Fibroblast of skin of scalp (primary cell): ENCODE measurements around the gene TRPC4AP.
A peak's percentile ranks its signal among the peaks of the same experiment; 100 is the strongest.

Experiments
- DNase-seq: peaks from one replicate; pipeline ENCODE4 v3.0.0-alpha.2; 2013

TRPC4AP gene

DNA sequence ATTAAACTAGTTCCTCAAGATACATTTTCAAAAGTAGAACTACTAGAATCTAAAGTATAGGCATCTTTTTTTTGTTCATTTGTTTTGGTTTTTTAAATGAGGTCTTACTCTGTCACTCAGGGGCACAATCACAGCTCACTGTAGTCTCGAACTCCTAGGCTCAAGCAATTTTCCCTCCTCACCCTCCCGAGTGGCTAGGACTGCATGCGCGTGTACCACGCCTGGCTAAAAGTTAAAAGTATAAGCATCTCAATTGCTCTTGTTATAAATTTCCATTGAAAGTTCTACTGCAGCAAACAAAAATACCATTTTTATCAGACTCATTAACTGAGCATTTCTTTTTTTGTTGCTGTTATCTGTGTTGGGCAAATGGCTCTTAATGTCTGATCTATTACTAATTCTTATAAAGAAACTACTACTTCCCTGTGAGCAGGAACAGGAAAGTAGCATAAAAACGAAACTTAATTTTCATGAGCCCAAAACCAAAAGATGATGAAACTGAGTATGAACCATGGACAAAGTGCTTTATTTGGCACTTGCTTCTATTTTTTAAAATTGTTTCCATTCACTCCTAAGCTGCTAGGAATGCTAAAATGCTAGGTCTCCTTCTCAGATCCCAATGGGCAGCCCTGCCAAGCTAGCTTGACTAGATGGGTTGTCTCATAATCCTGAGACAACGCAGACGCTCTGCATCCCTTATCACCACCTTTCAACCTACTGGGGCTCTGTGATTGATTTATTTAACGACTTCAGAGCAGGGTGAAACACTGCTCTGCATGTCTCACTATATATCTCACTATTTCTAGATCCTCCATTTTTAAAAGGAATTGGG is 36.9 kb downstream of the TRPC4AP start:
- DNase-seq = peak; percentile 44

DNA sequence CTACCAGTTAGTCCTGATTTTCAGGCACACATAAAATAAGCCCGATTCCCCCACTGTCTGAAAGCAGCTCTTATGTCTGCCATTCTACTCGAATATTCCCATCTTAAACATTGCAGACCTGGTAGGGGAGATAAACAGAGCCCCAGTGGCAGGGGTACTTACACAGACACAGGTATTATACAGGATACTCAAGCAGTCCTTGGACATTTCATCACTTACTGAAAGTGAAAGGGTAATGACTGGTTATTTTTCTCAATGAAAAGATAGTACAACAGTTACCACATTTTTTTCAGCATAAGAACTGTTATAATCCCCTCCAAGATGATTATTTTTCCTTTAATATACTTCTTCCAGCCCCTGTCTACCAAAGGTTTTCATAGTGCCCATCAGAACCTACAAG is 37.8 kb downstream of the TRPC4AP start:
- no peak for DNase-seq

DNA sequence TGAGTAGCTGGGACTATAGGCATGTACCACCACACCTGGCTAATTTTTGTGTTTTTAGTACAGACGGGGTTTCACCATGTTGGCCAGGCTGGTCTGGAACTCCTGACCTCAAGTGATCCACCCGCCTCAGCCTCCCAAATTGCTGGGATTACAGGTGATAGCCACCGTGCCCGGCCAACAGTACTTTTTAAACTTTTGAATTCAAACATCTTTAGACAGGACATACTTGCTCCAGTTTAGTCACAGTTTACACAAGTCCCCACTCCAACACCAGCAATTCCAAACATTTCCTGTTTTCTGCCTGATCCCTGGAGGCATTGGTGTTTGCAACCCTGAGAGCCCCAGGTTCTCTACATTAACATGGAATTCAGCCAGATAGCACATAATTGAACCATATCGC is 40.0 kb downstream of the TRPC4AP start:
- peak; percentile 52 for DNase-seq

DNA sequence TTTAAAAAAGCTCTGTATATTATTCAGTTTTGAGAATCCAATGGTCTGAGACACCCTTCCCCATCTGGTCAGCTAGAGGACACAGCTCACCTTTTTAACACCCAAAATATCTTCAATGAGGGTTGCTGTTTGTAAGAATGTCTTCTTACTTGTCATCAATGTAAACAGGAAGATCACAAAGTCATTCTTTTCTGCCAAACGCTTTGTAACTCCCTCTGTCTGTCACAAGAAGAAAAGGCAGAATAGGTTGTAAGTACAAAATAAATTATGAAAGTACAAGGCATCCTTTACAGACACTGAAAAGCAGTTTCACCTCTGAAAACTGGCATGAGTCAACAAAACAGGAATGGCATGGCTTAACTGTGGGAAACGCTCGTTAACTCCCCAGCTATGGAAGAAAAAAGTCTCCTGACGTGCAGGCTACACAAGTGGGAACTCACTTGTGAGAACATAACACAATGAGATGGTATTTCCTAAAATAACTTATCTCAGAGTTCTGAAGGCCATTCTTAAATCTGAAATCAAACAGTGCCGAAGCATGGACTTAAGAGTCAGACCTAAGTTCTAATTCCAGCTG is 42.7 kb downstream of the TRPC4AP start:
- no peak for DNase-seq

DNA sequence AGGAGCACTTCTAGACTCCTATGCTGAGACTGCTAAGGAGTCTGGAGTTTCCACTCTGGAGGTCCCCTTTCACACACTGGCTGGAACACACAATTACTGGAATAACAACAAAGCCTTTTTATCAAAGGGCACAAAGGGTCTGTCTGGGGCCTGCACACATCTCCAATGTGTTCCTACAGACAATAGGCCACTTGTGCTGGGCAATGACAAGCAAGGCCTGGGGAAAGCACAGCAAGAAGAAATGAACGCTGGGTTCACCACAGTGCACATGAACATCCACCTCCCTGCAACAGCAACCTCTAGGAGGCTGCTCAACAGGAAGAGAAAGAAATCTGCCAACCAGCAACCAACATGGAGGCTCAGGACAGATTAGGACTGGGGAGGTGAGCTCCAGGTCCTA is 43.9 kb downstream of the TRPC4AP start:
- DNase-seq = no peak

DNA sequence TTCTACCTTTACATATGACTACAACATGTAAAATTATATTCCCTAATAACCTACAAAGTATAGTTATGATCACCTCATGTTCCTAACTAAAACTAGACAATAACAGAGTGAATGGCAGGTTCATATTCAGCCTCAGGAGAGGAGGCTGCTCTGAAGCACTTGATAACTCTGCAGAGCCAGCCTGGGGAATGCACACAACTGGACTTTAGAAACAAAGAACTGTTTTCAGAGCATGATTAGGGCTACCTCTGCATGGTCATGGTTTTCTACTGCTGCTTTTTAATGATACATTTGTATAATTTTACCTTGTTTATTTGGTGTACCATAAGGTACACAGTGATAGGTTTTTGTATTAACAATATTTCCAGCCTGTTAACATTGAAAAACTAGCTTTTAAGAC is 50.3 kb downstream of the TRPC4AP start:
- DNase-seq = no peak

DNA sequence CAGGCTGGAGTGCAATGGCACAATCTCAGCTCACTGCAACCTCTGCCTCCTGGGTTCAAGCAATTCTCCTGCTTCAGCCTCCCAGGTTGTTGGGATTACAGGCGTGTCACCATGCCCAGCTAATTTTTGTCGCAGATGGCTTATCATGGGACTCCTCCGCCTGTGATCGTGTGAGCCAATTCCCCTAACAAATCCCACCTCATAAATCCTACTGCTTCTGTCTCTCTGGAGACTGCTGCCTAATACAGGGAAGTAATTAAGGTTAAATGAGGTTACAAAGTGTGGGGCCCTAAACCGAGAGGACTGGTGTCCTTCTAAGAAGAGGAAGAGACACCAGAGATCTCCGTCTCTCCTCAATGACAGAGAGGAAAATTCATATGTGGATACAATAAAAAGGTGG is 52.0 kb downstream of the TRPC4AP start:
- no peak for DNase-seq

DNA sequence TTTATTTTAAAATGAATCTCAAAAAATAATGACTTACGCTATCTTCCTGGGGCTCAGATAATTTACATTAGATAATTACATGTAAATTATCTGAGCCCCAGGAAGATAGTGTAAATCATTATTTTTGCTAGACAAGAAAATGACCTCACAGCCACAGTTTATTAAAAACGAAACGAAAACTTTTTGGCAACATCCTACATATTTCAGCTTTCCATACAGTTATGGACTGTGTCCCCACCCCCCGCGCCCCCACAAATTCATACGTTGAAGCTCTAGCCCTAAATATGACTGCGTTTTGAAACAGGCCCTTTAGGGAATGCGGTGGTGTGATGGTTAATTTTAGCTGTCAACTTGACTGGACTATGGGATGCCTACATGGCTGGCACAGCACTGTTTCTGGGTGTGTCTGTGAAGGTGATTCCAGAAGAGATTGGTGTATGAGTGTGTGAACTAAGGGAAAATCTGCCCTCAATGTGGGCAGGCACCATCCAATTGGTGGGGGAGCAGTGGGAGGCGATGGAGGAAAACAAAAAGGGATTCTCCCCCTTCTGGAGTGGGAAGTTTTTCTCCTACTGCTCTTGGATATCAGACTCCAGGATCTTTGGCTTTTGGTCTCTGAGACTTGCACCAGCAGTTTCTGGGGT is 52.6 kb downstream of the TRPC4AP start:
- no peak for DNase-seq

DNA sequence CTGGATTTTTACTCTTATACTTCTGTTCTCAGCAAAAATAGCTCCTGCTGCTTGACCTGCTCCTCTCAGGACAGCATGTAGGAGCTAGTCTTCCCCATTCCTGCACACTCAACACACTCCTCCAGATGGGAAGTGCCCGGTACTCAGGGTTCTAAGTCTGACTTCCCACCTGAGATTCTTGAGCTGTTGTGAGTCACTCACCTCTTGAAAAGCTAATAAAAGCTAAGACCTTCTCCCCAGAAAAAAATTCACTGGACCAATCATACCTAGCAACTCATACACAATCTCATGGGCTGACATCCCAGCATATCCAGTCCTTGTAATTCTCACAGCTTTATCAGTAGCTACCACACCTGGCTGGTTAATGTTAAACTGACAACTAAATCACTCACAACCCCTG is 53.5 kb downstream of the TRPC4AP start:
- no peak for DNase-seq

DNA sequence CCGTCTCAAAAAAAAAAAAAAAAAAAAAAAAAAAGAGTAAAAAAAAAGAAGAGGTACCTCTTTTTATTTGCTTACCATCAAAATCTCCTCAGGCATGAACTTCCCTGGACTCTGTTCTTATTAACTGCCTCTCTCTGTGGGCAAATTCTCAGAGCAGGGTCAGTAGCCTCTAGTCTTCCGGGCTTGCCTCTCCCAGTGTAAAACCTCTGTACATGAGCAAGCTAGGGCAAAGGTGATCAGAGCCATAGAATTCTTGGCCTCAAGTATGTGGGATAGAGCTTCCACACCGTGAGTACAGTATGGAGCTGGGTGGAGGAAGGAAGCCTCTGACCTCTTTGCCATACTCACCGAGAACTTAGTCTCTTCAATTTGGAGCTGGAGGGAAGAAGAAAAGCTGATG is 58.5 kb downstream of the TRPC4AP start:
- no peak for DNase-seq

DNA sequence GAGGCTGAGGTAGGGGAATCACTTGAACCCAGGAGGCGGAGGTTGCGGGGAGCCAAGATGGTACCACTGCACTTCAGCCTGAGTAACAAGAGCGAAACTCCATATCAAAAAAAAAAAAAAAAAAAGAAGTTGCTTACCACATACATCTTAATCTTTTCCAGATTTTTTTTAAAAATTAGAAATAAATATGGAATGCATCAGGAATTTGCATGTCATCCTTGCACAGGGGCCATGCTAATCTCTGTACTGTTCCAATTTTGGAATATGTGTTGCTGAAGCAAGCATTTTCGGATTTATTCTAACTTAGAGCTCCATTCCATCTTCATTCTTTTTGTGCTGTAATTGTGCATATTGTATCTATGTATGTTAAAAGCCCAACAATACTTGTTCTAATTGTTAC is 62.5 kb downstream of the TRPC4AP start:
- peak; percentile 22 for DNase-seq

DNA sequence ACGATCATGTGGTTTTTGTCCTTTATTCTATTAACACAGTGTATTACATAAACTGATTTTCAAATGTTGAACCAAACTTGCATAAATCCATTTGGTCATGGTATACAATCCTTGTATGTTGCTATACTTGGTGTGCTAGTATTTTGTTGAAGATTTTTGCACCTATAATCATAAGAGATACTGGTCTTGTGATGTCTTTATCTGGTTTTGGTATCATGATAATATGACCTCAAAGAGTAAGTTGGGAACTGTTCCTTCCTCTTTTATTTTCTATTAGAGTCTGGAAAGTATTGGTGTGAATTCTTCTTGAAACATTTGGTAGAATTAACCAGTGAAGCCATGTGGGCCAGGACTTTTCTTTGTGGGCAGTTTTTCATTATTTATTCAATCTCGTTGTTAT is 65.3 kb downstream of the TRPC4AP start:
- DNase-seq = no peak

DNA sequence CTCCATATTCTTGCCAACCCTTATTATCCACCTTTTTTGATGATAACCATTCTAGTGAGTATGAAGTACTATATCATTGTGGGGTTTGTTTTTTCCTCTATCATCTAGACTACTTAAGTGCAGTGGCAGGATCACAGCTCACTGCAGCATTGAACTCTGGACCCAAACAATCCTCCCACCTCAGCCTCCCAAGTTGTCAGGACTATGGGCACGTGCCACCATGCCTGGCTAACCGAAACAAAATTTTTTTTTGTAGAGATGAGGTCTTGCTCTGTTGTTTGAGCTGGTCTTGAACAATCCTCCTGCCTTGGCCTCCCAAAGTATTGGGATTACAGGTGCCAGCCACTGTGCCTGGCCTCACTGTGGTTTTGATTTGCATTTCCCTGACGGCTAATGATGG is 67.5 kb downstream of the TRPC4AP start:
- no peak for DNase-seq

DNA sequence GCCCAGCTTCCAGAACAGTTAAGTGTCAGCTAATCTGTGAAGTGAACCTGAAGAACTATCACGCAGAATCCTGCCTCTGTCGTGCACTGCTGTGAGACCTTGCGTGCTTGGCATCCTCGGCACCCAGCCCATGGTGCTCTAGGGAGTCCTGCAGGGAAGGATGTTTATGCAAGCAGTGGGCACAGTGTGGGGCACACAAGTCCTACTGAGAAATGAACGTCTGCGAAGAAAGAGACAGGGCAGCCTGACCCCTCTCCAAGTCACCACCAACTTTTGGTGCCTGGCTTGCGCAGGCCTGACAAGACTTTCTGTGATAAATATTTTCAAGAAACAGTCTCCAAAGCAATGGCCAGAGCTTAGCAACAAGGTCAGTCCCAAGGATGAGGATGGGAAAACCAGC is 69.0 kb downstream of the TRPC4AP start:
- no peak for DNase-seq

DNA sequence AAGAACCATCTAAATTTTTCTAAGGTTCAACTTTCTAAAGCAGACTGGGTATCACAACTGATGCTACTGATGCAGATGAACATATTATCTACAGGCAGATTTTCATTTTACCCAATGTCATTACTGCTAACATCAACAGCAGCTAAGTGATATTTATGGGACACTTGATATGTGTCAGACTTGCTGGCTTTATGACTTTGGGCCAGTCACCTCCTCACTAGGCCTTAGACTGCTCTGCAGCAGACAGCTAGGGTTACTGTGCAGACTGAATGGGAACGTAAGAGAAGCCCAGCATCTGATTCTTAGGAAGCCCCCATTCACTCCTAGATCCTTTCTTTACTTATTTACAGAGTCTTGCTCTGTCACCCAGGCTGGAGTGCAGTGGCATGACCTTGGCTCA is 70.8 kb downstream of the TRPC4AP start:
- no peak for DNase-seq

DNA sequence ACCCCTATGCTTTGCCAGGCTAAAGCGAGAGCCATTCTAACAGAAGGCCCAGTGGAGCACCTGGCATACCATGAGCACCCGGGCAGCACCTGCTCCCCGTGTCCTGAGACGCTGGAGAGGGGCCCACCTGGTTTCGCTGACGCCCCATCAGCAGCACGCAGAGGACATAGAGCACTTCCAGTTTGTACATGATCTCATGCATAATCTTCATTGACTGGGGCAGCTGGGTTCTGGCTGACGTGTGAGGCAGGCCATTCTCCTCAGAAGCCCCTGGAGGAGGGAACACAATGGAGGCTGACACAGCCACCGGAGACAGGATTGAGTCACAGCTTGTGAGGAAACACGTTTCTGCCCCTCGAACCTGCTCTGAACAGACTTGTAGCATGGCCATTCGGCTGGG is 71.5 kb downstream of the TRPC4AP start:
- DNase-seq = no peak

DNA sequence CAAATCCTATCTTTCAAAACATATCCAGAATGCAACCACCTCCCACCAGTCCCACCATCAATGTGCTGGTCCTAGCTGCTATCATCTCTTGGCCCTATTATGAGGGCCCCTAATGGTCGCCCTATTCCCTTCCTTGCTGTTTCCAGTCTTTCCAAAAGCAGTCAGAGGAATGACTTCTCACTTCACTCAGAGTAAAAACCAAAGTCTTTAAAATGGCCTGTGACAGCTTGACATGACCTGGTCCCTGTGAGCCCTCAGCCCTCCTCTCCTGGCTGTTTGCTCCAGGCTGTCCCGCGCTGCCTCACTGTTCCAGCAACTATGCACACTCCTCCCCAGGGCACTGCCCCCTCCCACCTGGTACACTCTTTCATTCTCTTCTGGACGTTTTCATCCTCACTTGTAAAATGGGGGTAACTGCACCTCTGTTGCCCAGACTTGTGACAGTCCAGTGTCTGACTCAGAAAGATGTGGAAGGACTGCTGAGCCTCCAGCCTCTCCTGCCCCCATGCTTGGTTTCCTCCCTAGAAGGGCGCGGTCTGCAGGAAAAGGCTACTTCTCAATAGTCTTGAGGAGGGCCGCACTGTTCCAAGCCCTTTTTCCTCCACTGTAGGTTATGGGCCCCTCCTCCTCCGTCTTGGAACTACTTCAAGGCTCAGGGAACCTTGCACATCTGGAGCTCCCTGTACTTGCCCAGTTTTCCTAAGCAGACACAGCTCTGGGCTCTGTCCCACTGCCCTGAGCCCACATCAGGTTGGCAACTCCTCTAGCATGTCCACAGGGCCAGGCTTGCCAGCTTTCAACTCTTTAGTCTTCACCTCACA is 72.3 kb downstream of the TRPC4AP start:
- DNase-seq = no peak

DNA sequence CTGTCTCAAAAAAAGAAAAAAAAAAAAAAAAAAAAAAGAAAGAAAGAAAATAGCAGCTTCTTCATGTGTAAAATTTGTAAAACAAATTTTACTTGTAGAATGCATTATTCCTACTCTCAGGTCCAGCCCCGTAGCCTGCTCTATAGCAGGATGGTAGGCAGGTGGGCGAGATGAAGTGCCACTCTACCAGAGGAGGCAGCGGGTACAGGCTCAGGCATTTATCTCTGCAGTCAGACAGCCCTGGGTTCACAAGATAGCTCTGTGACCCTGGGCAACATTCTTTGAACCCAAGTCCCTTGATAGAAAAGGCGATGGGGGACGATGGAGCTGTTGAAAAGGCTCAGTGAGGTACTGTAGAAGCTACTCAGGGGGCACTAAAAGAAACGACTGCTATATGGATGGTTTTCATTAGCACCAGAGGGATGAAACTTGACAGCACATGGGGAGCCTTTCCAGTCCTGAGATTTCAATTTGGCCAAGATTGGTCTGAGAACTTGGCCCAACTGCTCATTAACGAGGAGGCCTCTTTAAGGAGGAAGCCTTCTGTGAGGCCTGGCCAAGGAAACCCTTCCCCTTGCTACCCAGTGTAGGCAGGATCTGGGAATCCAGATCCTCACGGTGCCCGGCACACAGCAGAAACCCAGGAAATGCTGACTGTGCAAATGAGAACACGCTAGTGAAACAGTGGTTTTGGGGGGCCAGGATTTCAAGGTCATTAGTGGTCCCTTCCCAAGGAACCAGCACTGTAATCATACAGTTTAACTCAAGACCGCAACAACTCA is 73.8 kb downstream of the TRPC4AP start:
- no peak for DNase-seq

DNA sequence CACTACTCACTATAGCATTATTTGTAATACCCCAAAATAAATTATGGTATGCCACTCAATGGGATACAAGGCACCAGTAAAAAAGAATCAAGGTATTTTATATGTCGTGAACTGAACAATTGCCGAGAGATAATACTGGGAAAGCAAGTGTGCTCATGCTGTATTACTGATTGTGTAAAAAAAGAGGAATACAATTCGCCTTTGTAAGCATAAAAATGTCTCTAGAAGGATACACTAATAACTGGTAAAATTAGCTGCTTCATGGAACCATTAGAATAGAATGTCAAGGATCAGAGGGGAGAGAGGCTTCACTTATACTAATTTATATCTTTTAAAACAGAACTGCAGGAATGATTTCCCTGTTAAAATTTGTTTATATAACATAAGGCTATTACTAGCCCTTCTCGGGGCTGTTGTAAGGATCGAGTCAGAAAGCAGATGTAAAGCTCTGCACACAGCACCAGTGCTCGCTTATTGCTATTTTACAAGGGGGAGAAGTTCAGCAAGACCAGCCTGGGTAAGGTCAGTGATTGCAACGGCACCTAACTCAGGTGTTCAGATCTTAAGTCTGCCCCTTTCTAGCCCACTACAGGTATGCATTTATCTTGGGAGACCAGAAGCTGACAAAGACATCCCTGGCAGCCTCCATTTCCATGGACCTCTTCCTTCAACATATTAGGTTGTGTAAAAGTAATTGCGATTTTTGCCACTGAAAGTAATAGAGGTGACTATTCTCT is 75.3 kb downstream of the TRPC4AP start:
- no peak for DNase-seq

DNA sequence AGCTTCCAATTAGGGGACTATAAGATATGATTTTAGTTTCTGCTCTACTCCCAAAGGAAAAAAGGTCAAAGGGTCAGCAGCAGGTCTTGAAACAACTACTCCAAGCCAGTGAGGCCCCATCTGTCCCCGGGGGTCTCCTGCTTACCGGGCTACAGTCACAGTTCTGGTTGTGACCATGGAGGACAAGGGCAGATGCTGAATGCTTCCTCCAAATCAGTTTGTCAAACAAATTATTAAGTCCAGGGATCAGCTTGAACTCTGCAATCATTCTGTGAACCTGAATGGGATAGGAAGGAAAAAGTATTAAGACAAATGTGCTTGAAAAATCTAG is 76.8 kb downstream of the TRPC4AP start:
- no peak for DNase-seq

DNA sequence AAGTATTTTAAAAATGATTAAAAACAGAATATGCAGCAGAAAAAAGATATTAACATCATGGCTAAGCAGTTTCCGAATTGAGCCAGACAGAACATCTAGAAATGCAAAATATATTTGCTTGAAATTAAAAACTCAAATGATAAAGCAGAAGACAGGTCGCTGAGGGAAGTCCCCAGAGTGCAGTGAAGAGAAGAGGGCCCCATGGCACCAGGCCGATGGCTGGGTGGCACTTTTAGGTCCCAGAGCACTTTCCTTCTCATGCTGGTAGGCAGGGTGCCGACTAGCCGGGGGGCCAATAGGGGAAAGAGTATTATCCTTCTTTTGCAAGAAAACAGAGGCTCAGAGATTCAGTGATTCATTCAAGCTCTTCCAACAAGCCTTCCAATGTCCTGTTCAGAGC is 78.1 kb downstream of the TRPC4AP start:
- no peak for DNase-seq
